HG03432 (cell line): ENCODE results near the gene NRP1.

Source experiments
- ATAC-seq: cut with Tn5 transposase; IDR thresholded peaks from one replicate; pipeline ENCODE4 v1.9.1; 2021; ENCODE audit warnings: mild to moderate bottlenecking, moderate library complexity; ENCODE audit not compliant: unreplicated experiment

Gene NRP1

GRCh38 chr10:33350041-33350440 is 15.6 kb upstream of the NRP1 start:
- ATAC-seq = no peak

GRCh38 chr10:33349268-33349667 is 14.8 kb upstream of the NRP1 start:
- ATAC-seq = no peak

- no peak for ATAC-seq
Observed at GRCh38 chr10:33347211-33347610, 12.7 kb upstream of the NRP1 start.

- ATAC-seq = no peak
Observed at GRCh38 chr10:33345236-33345635, 10.8 kb upstream of the NRP1 start.

- ATAC-seq = no peak
Observed at GRCh38 chr10:33344676-33345075, 10.2 kb upstream of the NRP1 start.

- no peak for ATAC-seq
Observed at GRCh38 chr10:33341637-33342036, 7.2 kb upstream of the NRP1 start.

GRCh38 chr10:33337326-33337957 is 3.0 kb upstream of the NRP1 start:
- no peak for ATAC-seq

- ATAC-seq = no peak
Observed at GRCh38 chr10:33336582-33337325, 2.3 kb upstream of the NRP1 start.

- ATAC-seq = no peak
Observed at GRCh38 chr10:33335801-33336581, 1.5 kb upstream of the NRP1 start.

- no peak for ATAC-seq
Observed at GRCh38 chr10:33335551-33335800, 1.0 kb upstream of the NRP1 start.

- ATAC-seq = peak; percentile 46
Observed at GRCh38 chr10:33334805-33335550, 511 bp upstream of the NRP1 start.

- peak; percentile 34 for ATAC-seq
Observed at GRCh38 chr10:33333260-33334101, 986 bp downstream of the NRP1 start.

GRCh38 chr10:33332183-33333065 is 2.0 kb downstream of the NRP1 start:
- no peak for ATAC-seq

- ATAC-seq = no peak
Observed at GRCh38 chr10:33331379-33331694, 3.1 kb downstream of the NRP1 start.

- ATAC-seq = no peak
Observed at GRCh38 chr10:33330543-33331378, 3.7 kb downstream of the NRP1 start.

- ATAC-seq = no peak
Observed at GRCh38 chr10:33329178-33329577, 5.3 kb downstream of the NRP1 start.

GRCh38 chr10:33328253-33328652 is 6.2 kb downstream of the NRP1 start:
- no peak for ATAC-seq

GRCh38 chr10:33327751-33328150 is 6.7 kb downstream of the NRP1 start:
- ATAC-seq = no peak

GRCh38 chr10:33326933-33327332 is 7.5 kb downstream of the NRP1 start:
- ATAC-seq = no peak
